ENCODE data around the gene PPP1R2B.

The PPP1R2B gene

GRCh38 chr5:156850206-156850751 is at the start of gene PPP1R2B:
Gene PPP1R2B, plus strand, starts transcription at chr5:156850295. Its CDS starts 268 bp downstream, at chr5:156850563.
- TF ChIP-seq CTCF (conservative IDR thresholded peaks at IDR 0.05; ENCODE audit: low read depth) = no peak
- no peak within 1 kb of the TSS for H3K27ac ChIP-seq
- POLR2A ChIA-PET (ENCODE audit: low non-redundant PET) = no interaction called here
- no peak for DNase-seq (ENCODE audit: low spot score)
- CTCF ChIA-PET = no interaction called here

- ChIA-PET CTCF (interaction anchor here (0.6 kb wide), 1 partner anchor 61 kb away, joined by 3 read pairs; no protein-coding TSS in a partner anchor), POLR2A (ENCODE audit: low non-redundant PET) (no interaction called here)
- no peak for DNase-seq (ENCODE audit: low spot score)
- TF ChIP-seq CTCF (conservative IDR thresholded peaks at IDR 0.05; ENCODE audit: low read depth) = no peak
- H3K27ac ChIP-seq = no peak overlapping the region
Observed at GRCh38 chr5:156800929-156801328, 49.2 kb upstream of the PPP1R2B start.

GRCh38 chr5:156802501-156802900 is 47.6 kb upstream of the PPP1R2B start:
- H3K27ac ChIP-seq = no peak overlapping the region
- ChIA-PET POLR2A (ENCODE audit: low non-redundant PET) (no interaction called here), CTCF (no interaction called here)
- no peak for DNase-seq (ENCODE audit: low spot score)
- no peak for TF ChIP-seq CTCF (conservative IDR thresholded peaks at IDR 0.05; ENCODE audit: low read depth)

GRCh38 chr5:156803404-156803803 is 46.7 kb upstream of the PPP1R2B start:
- CTCF ChIA-PET = interaction anchor here (1.1 kb wide), 1 partner anchor 65 kb away, joined by 3 read pairs; no protein-coding TSS in a partner anchor
- POLR2A ChIA-PET (ENCODE audit: low non-redundant PET) = no interaction called here
- TF ChIP-seq CTCF (conservative IDR thresholded peaks at IDR 0.05; ENCODE audit: low read depth) = no peak
- H3K27ac ChIP-seq = no peak overlapping the region
- DNase-seq (ENCODE audit: low spot score) = no peak

- no peak overlapping the region for H3K27ac ChIP-seq
- ChIA-PET CTCF (no interaction called here), POLR2A (ENCODE audit: low non-redundant PET) (no interaction called here)
- no peak for TF ChIP-seq CTCF (conservative IDR thresholded peaks at IDR 0.05; ENCODE audit: low read depth)
- no peak for DNase-seq (ENCODE audit: low spot score)
Observed at GRCh38 chr5:156812959-156813358, 37.1 kb upstream of the PPP1R2B start.

GRCh38 chr5:156815988-156816599 is 34.0 kb upstream of the PPP1R2B start:
- POLR2A ChIA-PET (ENCODE audit: low non-redundant PET) = no interaction called here
- peak; percentile 29; the same call in 1 of the 2 replicates for TF ChIP-seq CTCF (conservative IDR thresholded peaks at IDR 0.05; ENCODE audit: low read depth)
- CTCF ChIA-PET = interaction anchor here (1.2 kb wide), 1 partner anchor 9 kb away, joined by 3 read pairs; no protein-coding TSS in a partner anchor
- DNase-seq (ENCODE audit: low spot score) = no peak
- no peak overlapping the region for H3K27ac ChIP-seq
